Trophoblast cell (in vitro differentiated cells and primary cell): Measurements from ENCODE around the gene NCAPD2.

Experiments
- DNase-seq, 2 donors: peaks; one replicate each; pipeline ENCODE4 v3.0.0-alpha.2; 2016
- H2AFZ ChIP-seq: 2 replicates; pipeline ENCODE4 v1.6.1; 2013; ENCODE audit warnings: low read length, moderate library complexity, mild to moderate bottlenecking; ENCODE audit not compliant: insufficient read depth, poor library complexity
- H2AK5ac ChIP-seq: 2 replicates; pipeline ENCODE4 v1.6.1; 2013; ENCODE audit warnings: mild to moderate bottlenecking, low read length
- H2BK120ac ChIP-seq: 2 replicates; pipeline ENCODE4 v1.6.1; 2013; ENCODE audit warnings: low read length, mild to moderate bottlenecking, moderate library complexity; ENCODE audit not compliant: insufficient read depth, poor library complexity
- H2BK12ac ChIP-seq: 2 replicates; pipeline ENCODE4 v1.6.1; 2013; ENCODE audit warnings: mild to moderate bottlenecking, low read length, moderate library complexity
- H2BK5ac ChIP-seq: 2 replicates; pipeline ENCODE4 v1.6.1; 2013; ENCODE audit warnings: low read length, low read depth, moderate library complexity, mild to moderate bottlenecking; ENCODE audit not compliant: poor library complexity
- H3K14ac ChIP-seq: 2 replicates; pipeline ENCODE4 v1.6.1; 2013; ENCODE audit warnings: mild to moderate bottlenecking, low read length
- H3K18ac ChIP-seq: 2 replicates; pipeline ENCODE4 v1.6.1; 2013; ENCODE audit warnings: mild to moderate bottlenecking, low read length
- H3K23ac ChIP-seq: 2 replicates; pipeline ENCODE4 v1.6.1; 2013; ENCODE audit warnings: low read length
- H3K27ac ChIP-seq: 2 replicates; pipeline ENCODE4 v1.5.1; 2013; ENCODE audit warnings: low read depth, mild to moderate bottlenecking, inconsistent platforms, low read length, moderate library complexity
- H3K27me3 ChIP-seq: 2 replicates; pipeline ENCODE4 v1.6.1; 2013; ENCODE audit warnings: inconsistent platforms, mild to moderate bottlenecking, low read length, moderate library complexity; ENCODE audit not compliant: insufficient read depth
- H3K36me3 ChIP-seq, 2 experiments: 1 replicate in 1 of 2; 2 replicates in 1 of 2; pipeline ENCODE4 v1.6.1; 2013; ENCODE audit warnings: low read length in 2 of 2, mild to moderate bottlenecking in 2 of 2, moderate library complexity in 1 of 2; ENCODE audit not compliant: insufficient read depth in 2 of 2, control insufficient read depth in 1 of 2
- H3K4ac ChIP-seq: 2 replicates; pipeline ENCODE4 v1.6.1; 2013; ENCODE audit warnings: low read depth, mild to moderate bottlenecking, low read length, moderate library complexity
- H3K4me1 ChIP-seq, 2 experiments: 1 replicate in 1 of 2; 2 replicates in 1 of 2; pipeline ENCODE4 v1.6.1; 2013; ENCODE audit warnings: low read length in 2 of 2, mild to moderate bottlenecking in 2 of 2, moderate library complexity in 1 of 2; ENCODE audit not compliant: insufficient read depth in 2 of 2, control insufficient read depth in 1 of 2
- H3K4me2 ChIP-seq: 2 replicates; pipeline ENCODE4 v1.6.1; 2013; ENCODE audit warnings: inconsistent platforms, mild to moderate bottlenecking, low read length, moderate library complexity
- H3K4me3 ChIP-seq: 2 replicates; pipeline ENCODE4 v1.5.1; 2013; ENCODE audit warnings: mild to moderate bottlenecking, low read depth, low read length, inconsistent platforms
- H3K79me1 ChIP-seq: one replicate; pipeline ENCODE4 v1.6.1; 2013; ENCODE audit warnings: low read length
- H3K79me2 ChIP-seq: 2 replicates; pipeline ENCODE4 v1.6.1; 2013; ENCODE audit warnings: low read length, mild to moderate bottlenecking; ENCODE audit not compliant: control insufficient read depth, insufficient read depth, poor library complexity
- H3K9ac ChIP-seq: 2 replicates; pipeline ENCODE4 v1.6.1; 2013; ENCODE audit warnings: mild to moderate bottlenecking, low read length
- H3K9me3 ChIP-seq: 2 replicates; pipeline ENCODE4 v1.6.1; 2013; ENCODE audit warnings: low read depth, mild to moderate bottlenecking, control low read depth, inconsistent platforms, low read length; ENCODE audit not compliant: insufficient read depth
- H4K12ac ChIP-seq: 2 replicates; pipeline ENCODE4 v1.6.1; 2013; ENCODE audit warnings: low read depth, mild to moderate bottlenecking, low read length, moderate library complexity
- H4K8ac ChIP-seq: 2 replicates; pipeline ENCODE4 v1.6.1; 2013; ENCODE audit warnings: low read depth, mild to moderate bottlenecking, low read length, moderate library complexity
- H4K91ac ChIP-seq: one replicate; pipeline ENCODE4 v1.6.1; 2013; ENCODE audit warnings: low read depth, mild to moderate bottlenecking, low read length, moderate library complexity
- WGBS: extraction: QIAGEN DNeasy Blood & Tissue Kit; methylation state at CpG from one replicate; pipeline ENCODE4 v1.1.7; 2013; ENCODE audit warnings: missing lambda C conversion rate; ENCODE audit not compliant: insufficient read length, insufficient coverage; ENCODE audit errors: extremely low coverage; 5-methylcytosine and 5-hydroxymethylcytosine counted together

The NCAPD2 gene

GRCh38 chr12:6560501-6561205 is 66.8 kb downstream of the NCAPD2 start:
- Histone ChIP-seq H3K9ac (no peak overlapping the region), H3K18ac (no peak overlapping the region), H3K4me3 (peak overlapping the region; percentile 40), H3K27me3 (no peaks in the 10 kb centered on the region), H2AFZ (no peak overlapping the region), H3K9me3 (peaks cover 3% of the 10 kb centered on the region), H3K27ac (no peak overlapping the region), H3K23ac (no peak overlapping the region), H3K79me1 (peaks cover under 1% of the 10 kb centered on the region), H4K8ac (no peak overlapping the region), H3K4me1 (peaks cover 0 to 2% of the 10 kb centered on the region in 2 experiments), H4K91ac (no peak overlapping the region), H2AK5ac (no peak overlapping the region), H2BK5ac (no peak overlapping the region), H3K79me2 (no peaks in the 10 kb centered on the region), H3K36me3 (peaks cover 49 to 57% of the 10 kb centered on the region in 2 experiments), H2BK12ac (no peak overlapping the region), H3K14ac (no peak overlapping the region), H4K12ac (no peak overlapping the region), H3K4me2 (no peak overlapping the region), H2BK120ac (no peak overlapping the region), H3K4ac (no peak overlapping the region)
- no CpG with 5 or more reads among the region's 13 CpGs for WGBS
- no peak for DNase-seq

- Histone ChIP-seq H3K4me2 (no peak overlapping the region), H2BK12ac (no peak overlapping the region), H3K27ac (no peak overlapping the region), H3K4ac (no peak overlapping the region), H2BK120ac (no peak overlapping the region), H3K9me3 (peaks cover 3% of the 10 kb centered on the region), H3K79me1 (peaks cover 3% of the 10 kb centered on the region), H4K12ac (no peak overlapping the region), H3K36me3 (peaks cover 47 to 56% of the 10 kb centered on the region in 2 experiments), H3K27me3 (no peaks in the 10 kb centered on the region), H3K23ac (no peak overlapping the region), H2BK5ac (no peak overlapping the region), H3K4me1 (peaks cover 0 to 2% of the 10 kb centered on the region in 2 experiments), H3K4me3 (no peak overlapping the region), H4K8ac (no peak overlapping the region), H3K79me2 (peaks cover 3% of the 10 kb centered on the region), H4K91ac (no peak overlapping the region), H3K18ac (no peak overlapping the region), H3K9ac (no peak overlapping the region), H2AFZ (no peak overlapping the region), H2AK5ac (no peak overlapping the region), H3K14ac (no peak overlapping the region)
- WGBS: no CpG with 5 or more reads among the region's 10 CpGs
- no peak for DNase-seq
These were observed 69.0 kb downstream of the NCAPD2 start for GRCh38 chr12:6562881-6563280.

DNA sequence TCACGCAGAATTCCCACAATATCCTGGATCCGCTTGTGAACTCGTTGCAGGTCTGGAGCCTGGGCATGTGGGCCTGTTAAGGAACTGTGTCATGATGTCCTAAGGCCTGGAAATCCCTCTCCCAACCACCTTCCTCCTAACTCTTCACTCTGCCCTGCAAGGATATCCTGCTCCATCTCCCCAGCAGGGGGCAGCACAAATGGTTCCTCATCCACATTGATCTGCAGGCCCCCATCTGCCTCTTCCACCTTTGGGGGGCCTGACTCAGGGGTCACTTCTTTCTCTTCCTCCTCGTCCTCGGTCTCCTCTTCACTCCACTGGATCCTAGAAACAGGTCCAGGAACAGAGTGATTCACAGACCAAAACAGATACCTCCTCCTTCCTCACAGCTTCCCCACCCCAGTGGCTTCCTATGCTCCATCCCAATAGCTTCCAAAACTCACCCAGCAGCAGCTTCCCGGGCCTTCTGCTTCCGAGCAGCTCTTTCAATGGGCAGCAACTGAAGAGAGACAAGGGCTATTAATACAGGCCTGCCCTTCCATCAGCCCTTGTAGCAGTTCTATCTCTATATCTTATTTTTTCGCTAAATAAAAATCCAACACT is 69.6 kb downstream of the NCAPD2 start:
- DNase-seq: peak in 1 of 2 donors; percentile 74
- no peak overlapping the region for H4K91ac ChIP-seq
- H4K8ac ChIP-seq: no peak overlapping the region
- H2BK12ac ChIP-seq: no peak overlapping the region
- H3K79me2 ChIP-seq: peaks cover 4% of the 10 kb centered on the region
- peaks cover 0 to 2% of the 10 kb centered on the region in 2 experiments for H3K4me1 ChIP-seq
- no peak overlapping the region for H4K12ac ChIP-seq
- no peak overlapping the region for H3K27ac ChIP-seq
- peaks cover 47 to 55% of the 10 kb centered on the region in 2 experiments for H3K36me3 ChIP-seq
- H2AFZ ChIP-seq: no peak overlapping the region
- no peak overlapping the region for H2BK120ac ChIP-seq
- no CpG with 5 or more reads among the region's 8 CpGs for WGBS
- peaks cover 8% of the 10 kb centered on the region for H3K79me1 ChIP-seq
- no peak overlapping the region for H3K14ac ChIP-seq
- H3K9me3 ChIP-seq: peaks cover 3% of the 10 kb centered on the region
- no peak overlapping the region for H3K4me2 ChIP-seq
- H3K23ac ChIP-seq: no peak overlapping the region
- no peak overlapping the region for H2AK5ac ChIP-seq
- no peak overlapping the region for H3K9ac ChIP-seq
- H3K4me3 ChIP-seq: no peak overlapping the region
- H2BK5ac ChIP-seq: no peak overlapping the region
- H3K18ac ChIP-seq: no peak overlapping the region
- no peaks in the 10 kb centered on the region for H3K27me3 ChIP-seq
- no peak overlapping the region for H3K4ac ChIP-seq

DNA sequence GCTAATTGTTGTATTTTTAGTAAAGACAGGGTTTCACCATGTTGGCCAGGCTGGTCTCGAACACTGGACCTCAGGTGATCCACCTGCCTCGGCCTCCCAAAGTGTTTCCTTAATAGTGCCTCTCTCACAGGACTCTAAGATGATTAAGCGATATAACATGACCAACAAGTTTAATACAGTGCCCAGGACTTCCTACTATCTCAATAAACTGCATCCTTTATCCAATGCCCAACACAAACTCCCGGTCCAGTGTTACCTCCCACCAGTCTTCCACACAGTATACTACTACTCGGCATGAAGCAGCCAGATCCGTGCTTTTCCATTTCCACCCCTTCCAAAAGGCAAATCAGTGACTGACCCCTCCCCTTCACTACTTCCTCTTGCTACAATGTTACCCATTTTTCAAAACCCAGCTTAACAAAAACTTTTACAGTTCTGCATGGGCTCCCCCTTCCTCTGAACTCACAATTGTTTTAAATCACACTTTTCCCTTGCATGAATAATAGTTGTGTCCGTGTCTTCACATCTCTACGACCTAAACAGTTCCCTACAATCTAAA is 73.3 kb downstream of the NCAPD2 start:
- Histone ChIP-seq H4K91ac (no peak overlapping the region), H4K12ac (no peak overlapping the region), H2BK120ac (no peak overlapping the region), H3K79me2 (peaks cover 4% of the 10 kb centered on the region), H3K79me1 (peaks cover 8% of the 10 kb centered on the region), H3K9me3 (no peaks in the 10 kb centered on the region), H3K4ac (peak overlapping the region; percentile 81), H2BK5ac (no peak overlapping the region), H2AFZ (no peak overlapping the region), H2AK5ac (no peak overlapping the region), H3K9ac (no peak overlapping the region), H3K4me1 (peaks cover 0 to 2% of the 10 kb centered on the region in 2 experiments), H3K27ac (no peak overlapping the region), H3K18ac (no peak overlapping the region), H3K23ac (no peak overlapping the region), H2BK12ac (no peak overlapping the region), H4K8ac (no peak overlapping the region), H3K4me3 (no peak overlapping the region), H3K4me2 (peak overlapping the region; percentile 78), H3K14ac (no peak overlapping the region), H3K27me3 (no peaks in the 10 kb centered on the region), H3K36me3 (peaks cover 47% of the 10 kb centered on the region in 2 experiments)
- no peak for DNase-seq
- no CpG with 5 or more reads among the region's 8 CpGs for WGBS
